ENCODE measurements around the gene COL4A4.
"Not testable (repeated sequence)": the region's sequence is repeated elsewhere in the genome, so short reads cannot be mapped to it uniquely, and the experiment has no call there.

Gene COL4A4

DNA sequence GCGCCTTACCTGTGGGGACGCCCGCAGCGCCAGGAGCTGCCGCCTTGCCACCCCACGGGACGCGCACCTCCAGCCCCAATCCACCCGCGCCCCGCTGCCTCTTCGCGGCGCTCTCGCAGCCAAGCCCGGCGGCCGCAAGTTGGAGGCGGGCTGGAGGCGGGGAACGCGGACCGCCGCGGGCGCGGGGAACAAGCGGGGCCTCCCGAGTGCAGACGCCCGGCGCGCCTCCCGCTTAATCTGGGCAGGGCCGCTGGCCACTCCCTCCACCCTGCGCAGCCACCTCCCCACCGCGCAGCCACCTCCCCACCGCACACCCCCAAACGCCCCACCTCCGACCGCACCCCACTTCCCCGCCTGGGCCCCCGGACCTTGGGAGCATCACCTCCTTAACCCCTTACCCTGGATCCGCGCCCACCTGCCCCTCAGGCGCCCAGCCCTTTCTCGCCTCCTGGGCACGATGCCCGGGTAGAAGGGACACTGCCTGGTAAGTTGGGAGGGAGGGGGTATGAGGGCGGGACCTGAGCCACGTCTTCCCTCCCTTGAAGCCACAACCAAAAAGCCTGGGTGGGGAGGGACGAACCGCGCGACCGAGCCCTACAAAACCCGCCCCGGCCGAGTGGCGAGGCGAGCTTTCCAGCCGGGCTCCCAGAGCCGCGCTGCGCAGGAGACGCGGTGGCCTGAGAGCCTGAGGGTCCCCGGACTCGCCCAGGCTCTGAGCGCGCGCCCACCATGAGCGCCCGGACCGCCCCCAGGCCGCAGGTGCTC is at the start of gene COL4A4, which contains the start of gene COL4A3:
TSS of gene COL4A4 (minus strand) at position 208 of the 765 bp plus-strand sequence. CDS start 16,722 bp downstream, outside the sequence.
TSS of gene COL4A3 (plus strand) at position 627 of the 765 bp plus-strand sequence. CDS start at position 730, 103 bp downstream.
- no peak for FAIRE-seq

DNA sequence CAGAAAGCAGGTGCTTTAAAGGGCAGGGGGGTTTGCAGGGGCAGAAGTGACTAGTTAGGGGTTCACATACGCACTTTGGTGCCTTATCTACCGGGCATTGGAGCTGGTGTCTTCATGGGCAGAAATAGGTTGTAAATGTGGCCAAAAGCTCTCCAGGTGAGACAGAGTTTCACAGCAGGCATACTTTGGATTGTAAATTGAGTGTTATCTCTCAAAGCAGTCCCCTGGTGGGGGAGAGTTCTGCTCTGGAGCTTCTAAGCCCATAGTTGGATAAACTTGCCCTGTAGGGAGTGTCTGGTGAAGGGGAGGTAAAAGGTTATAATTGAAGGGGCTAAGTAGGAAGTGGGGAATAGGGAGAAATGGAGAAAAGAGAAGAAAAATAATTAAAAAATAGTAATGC is 43.6 kb upstream of the COL4A4 start:
- FAIRE-seq: no peak

DNA sequence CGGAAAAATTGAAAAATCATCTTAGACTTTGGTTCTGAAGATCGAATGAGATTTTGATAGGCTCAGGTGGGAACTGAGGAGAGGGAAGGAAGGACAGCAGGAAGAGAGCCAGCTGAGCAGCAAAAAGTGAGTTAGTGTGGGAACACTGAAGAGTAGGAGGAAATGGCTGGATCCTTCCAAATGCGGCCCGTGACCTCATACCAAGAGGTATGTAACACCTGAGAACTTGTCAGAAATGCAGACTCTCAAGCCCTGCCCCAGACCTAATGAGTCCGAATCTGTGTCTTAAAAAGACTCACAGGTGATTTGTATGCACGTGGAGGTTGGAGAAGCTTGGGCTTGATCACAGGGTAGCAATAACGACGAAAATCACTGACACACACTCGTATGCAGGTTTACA is 42.4 kb upstream of the COL4A4 start:
- no peak for FAIRE-seq

DNA sequence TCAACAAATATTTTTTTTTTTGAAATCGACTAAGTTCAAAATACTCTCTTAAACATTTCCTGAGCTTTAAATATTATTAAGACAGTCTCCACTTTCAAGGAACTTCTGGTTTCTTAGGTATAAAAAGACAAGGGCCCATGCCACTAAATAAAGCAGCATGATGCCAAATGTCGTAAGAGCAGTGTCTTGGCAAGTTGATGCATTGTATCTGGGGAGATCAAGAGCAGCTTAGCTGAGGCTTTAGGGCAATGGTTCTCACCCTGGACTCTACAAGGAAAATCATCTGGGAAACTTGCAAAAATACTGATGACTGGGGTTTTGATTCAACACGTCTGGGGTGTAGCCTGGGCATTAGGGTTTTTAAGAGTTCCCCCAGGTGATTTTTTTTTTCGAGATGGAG is 41.7 kb upstream of the COL4A4 start:
- FAIRE-seq: no peak

- no peak for FAIRE-seq
These were observed 40.4 kb upstream of the COL4A4 start for GRCh38 chr2:227204452-227204851.

DNA sequence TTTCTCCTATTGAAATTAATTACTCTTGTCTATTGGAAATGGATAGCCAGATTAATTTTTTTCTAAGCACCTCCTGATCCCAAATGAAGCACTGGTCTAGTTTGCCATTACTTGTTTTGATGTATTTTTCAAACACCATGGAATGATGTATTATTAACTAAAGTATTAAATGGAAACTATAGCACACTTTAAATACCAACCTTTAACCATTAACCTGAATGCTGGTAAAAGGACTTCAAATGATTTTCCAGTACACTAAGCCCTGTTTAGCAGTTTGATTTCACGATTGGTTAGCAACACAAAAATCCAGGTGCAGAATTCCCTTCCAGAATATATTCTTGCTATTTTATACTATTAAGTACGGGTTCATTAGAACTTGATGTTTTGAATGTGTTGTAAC is 37.8 kb upstream of the COL4A4 start:
- no peak for FAIRE-seq

GRCh38 chr2:227198866-227199265 is 34.9 kb upstream of the COL4A4 start:
- no peak for FAIRE-seq

GRCh38 chr2:227194219-227194618 is 30.2 kb upstream of the COL4A4 start:
- no peak for FAIRE-seq

GRCh38 chr2:227192491-227192890 is 28.5 kb upstream of the COL4A4 start:
- FAIRE-seq: no peak

GRCh38 chr2:227191367-227191766 is 27.4 kb upstream of the COL4A4 start:
- no peak for FAIRE-seq

- FAIRE-seq: no peak
These were observed 24.3 kb upstream of the COL4A4 start for GRCh38 chr2:227188292-227188691.

DNA sequence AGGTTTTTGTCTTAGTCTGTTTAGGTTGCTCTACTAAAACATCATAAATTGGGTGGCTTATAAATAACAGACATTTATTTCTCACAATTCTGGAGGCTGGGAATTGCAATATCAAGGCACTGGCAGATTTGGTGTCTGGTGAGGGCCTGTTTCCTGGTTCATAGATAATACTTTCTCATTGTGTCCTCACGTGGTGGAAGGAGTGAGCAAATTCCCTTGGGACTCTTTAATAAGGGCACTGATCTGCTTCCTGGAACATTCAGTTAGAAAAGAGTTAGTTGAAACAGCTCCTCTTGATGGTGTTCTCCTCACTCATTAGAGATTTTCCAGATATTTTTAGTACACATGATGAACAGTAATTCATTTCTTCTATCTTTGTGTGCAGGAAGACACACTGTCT is 22.7 kb upstream of the COL4A4 start:
- no peak for FAIRE-seq

DNA sequence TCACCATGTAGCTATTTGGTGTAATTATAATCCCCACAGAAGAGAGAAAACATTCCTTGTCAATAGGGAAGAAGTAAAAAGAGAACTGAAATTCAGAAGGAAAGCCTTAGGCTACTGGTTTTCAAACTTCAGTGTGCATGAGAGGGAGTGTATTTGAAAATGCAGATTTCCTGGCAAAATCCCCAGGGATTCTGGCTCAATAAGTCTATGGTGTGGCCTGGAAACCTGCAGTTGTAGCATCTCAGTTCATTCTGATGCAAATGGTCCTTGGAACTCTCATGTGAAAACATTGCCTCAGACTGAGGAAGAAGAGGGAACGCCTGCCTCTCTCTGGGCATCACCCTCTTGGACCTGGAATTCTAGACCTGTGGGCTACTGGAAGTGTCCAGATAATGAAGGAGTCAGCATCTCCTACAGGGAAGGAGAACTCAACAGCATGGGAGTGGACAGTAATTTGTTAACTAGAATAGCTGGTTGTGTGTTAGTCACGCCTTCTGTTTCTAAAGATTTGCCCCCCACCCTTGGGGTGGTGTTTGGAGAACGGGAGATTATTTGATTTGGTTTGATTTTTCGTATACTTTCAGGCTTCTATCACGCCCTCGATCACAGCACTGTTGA is 21.7 kb upstream of the COL4A4 start:
- FAIRE-seq: no peak

- FAIRE-seq: no peak
These were observed 19.8 kb upstream of the COL4A4 start for GRCh38 chr2:227183657-227184367.

DNA sequence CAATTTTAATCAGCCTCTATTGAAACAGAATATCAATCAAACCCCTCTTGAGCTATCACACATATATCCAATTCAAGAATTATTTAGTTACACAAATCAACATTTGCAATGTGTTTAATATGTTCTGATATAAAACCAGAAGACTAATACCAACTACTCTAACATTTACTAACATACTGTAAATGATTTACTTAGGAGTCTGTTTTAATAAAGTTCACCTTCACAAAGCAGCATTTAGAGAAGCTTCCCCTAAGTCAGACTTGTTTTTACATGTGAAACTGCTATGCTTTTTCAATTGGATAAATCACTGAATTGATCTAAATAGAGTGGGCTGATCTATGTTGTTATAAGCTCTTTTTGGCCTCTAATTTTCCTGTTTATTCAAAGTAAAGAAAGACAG is 18.8 kb upstream of the COL4A4 start:
- no peak for FAIRE-seq

GRCh38 chr2:227180770-227181169 is 16.8 kb upstream of the COL4A4 start:
- no peak for FAIRE-seq

DNA sequence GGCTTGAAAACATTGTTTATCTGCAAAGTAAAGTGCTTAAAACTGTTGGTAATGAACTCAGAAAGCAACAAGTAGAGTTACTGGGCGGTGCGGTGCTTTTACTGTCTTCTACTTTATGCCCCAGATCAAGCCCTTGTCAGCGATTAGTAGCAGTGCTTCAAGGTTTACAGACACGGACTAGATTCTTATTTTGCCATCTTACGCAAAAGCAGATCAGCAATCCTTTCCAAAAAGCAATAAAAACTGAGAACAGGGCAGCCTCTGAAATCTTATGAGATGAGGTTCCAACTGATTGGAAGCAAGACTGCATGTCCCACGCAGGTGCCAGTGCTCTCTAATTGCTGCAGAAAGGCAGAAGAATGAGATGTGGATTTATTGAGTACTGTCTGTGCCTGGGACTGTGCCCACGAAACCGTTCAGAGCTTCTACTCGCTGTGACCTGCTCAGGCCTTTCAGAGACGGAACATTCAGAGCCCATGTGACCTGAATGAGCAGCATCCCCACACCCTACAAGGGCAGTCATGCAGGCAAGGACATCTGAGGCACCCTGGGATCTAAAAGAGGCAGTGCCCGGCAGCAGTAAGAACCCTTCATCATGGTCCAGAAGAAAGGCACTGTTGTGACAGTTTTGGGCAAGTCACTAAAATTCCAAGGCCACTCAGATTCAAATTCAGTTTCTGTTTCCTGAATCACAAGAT is 16.1 kb upstream of the COL4A4 start:
- FAIRE-seq: no peak

- no peak for FAIRE-seq
These were observed 13.8 kb upstream of the COL4A4 start for GRCh38 chr2:227177592-227178336.

DNA sequence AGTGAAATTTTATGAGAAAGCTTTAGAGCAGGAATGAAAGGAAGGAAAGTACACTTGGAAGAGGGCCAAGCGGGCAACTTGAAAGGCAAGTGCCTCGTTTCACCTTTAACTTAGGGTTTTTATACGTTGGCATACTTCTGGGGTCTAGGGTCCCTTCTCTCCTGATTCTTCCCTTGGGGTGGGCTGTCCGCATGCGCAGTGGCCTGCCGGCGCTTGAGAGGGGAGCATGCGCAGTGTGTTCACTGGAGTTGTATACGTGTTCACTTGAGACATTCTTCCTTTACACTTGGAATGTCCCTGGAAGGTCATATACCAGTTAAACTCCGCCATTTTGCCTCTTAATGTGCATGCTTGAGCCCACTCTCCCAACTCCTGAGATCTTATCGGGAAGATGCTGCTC is 7.8 kb upstream of the COL4A4 start:
- FAIRE-seq: not testable (repeated sequence)

- FAIRE-seq: no peak
These were observed 822 bp upstream of the COL4A4 start for GRCh38 chr2:227164763-227165291.

DNA sequence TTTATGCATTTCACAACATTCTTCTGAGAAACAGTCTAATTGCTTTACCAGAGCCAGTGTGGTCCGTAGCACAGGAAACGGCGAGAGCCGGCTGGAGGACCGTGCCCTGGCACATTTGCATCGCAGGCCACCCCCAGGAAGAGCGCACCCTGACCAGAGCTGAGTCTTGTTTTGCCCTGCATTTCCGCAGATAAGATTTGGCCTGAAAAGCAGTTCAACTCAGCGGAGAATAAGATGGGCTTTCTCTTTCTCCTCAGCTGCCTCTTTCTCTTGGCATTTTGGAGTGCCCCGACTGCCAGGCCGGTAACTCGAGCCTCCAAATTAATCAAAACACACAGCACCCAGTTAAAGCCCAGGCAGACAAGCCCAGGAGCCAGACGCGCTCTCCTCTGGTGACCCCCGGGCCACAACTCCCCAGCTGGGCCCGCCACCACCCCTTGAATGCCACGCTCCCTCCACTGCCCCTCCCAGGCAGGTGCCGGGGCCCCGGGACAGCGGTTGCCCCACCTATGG is 464 bp downstream of the COL4A4 start:
- no peak for FAIRE-seq

DNA sequence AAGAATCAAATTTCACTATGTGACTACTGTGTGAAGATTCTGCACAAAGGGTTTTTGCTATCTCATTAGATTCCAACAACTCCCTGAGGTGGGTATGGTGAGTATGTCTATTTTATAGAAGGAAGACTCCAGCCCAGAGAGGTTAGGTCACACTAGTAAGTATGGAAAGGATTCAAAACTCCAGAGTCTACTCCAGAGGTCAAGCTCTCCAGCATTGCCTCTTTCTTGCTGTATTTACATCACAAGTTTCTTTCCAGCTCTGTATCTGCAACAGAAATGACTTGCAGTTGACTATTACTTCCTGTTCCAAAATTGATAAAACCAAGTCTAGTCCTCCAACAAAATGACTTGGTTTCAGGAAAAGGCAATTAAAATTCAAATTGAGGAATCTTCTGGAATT is 2.1 kb downstream of the COL4A4 start:
- FAIRE-seq: no peak

All from TTC549 (cell line).